Measurements from ENCODE around the gene PTTG1IP.

The PTTG1IP gene

DNA sequence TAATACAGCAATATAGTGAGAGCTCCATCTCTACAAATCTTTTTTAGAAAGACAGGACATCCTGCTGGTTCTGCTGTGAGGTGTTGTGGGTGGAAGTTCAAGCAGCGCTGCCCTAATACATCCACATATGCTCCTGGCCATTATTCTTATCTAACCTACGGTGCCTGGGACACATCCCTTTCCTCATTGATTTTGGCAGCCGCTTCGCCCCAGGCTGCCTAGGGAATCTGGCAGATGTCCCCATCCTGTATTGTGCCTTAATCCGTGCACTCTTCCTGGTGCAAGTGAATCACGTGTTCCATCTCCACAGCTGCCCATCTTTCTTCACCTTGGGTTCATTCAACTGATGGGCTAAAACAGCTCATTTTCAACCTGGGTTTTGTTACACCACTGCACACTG lies 68.7 kb downstream of the PTTG1IP start:
- H3K27ac ChIP-seq, result peak overlapping the region; percentile 53
- no peak for TF ChIP-seq ZFX (IDR thresholded peaks at IDR 0.05)
- TF ChIP-seq, protein P1, sequence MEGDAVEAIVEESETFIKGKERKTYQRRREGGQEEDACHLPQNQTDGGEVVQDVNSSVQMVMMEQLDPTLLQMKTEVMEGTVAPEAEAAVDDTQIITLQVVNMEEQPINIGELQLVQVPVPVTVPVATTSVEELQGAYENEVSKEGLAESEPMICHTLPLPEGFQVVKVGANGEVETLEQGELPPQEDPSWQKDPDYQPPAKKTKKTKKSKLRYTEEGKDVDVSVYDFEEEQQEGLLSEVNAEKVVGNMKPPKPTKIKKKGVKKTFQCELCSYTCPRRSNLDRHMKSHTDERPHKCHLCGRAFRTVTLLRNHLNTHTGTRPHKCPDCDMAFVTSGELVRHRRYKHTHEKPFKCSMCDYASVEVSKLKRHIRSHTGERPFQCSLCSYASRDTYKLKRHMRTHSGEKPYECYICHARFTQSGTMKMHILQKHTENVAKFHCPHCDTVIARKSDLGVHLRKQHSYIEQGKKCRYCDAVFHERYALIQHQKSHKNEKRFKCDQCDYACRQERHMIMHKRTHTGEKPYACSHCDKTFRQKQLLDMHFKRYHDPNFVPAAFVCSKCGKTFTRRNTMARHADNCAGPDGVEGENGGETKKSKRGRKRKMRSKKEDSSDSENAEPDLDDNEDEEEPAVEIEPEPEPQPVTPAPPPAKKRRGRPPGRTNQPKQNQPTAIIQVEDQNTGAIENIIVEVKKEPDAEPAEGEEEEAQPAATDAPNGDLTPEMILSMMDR (conservative IDR thresholded peaks at IDR 0.05), result no peak

DNA sequence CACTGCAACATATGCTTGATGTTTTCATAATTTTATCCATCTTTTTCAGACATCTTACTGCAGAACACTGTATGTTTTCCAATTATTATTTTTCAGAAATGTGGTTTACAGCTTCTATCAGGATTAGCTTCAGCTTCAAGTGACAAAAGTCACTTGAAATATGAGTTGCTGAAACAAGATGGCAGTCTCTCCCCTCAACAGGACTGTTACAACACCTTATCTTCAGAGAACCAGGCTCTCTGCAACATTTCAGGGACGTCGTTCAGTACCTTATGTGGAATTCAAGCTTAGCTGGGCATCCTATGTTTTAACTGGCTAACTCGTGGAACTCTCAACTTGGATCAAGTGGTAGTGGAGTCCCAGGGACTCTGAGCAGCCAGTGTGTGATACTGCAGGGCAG lies 69.8 kb downstream of the PTTG1IP start:
- TF ChIP-seq ZFX (IDR thresholded peaks at IDR 0.05), result no peak
- TF ChIP-seq, protein P1 (conservative IDR thresholded peaks at IDR 0.05), result no peak
- peak overlapping the region; percentile 53 for H3K27ac ChIP-seq

DNA sequence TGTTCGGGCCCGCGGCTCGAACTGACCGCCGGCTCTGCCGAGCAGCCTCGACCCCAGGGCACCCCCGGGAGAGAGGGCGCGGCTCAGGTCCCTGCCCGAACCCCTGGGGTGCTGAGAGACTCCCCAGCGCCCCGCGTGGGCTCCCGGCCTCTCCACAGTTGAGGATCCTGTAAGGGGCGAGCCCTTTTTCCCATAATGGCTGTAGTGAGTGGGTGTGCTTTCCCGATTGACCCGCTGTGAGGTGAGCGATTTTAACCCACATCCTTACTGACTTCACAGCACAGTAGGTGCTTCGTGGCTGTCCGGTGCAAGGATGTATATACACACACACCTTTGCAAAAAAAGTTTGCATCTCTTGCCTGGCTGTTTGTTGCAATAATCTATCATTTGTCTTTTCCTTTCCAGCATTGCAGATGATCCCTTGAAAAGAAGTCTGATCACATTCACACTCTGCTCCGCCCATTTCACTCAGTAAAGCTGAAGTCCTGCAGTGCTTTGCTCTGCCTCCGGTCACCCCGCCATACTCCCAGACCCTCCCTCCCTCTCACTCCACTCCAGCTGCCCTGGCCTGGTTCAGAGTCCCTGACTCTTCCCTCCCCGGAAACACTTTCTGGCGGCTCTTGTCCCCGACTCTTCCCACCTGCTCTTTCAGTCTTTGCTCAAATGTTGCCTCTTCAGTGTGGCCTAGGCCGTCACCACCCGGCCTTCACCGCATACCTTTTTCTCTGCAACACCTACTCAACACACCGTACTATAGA lies 70.9 kb downstream of the PTTG1IP start:
- no peak for TF ChIP-seq ZFX (IDR thresholded peaks at IDR 0.05)
- TF ChIP-seq, protein P1 (conservative IDR thresholded peaks at IDR 0.05), result no peak
- H3K27ac ChIP-seq, result peak overlapping the region; percentile 95

DNA sequence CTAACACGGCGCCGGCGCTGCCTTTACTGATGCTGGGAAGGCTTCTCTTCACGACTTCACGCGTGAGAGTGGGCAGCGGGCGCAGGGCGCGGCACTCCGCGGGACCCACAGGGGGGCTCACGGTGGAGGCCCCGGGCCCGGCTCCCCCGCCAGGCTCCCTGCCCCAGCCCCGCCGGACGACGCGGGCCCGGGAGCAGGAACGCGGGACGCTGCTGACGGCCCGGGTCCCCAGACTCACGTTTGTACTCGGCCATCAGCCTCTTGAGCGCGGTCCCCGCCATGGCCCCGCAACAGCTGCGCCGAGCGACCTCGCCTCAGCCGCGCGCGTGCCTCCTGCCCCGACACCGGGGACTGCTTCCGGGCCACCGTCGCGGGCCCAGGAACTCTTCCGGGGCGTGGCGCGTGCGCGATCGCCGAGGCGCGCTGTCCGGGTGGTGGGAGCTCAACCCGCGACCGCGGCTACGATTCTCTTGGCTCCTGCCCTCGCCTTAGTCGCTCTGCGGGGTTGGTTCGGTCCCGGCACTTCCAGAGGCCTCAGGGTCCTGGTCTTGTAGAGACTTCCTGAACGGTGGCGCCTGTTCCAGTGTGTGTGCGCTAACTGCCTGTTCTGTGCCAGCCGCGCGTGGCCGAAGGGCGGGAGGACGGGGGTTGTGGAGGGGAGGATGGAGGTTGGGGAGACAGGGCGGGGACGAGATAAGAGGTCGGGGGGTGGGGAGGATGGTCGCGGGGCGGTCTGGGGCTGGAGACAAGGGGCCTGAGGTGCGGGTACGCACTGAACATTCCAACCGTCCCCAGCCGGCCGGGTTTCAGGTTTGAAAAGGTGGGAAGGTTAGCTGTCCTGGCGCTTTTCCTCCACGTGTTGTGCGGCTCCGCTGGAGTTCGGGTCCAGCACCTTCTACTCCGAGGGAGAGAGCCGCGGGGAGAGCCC lies 71.8 kb downstream of the PTTG1IP start, which contains the start of gene UBE2G2:
UBE2G2 (minus strand) TSS at position 353 of the 928 bp plus-strand sequence; CDS start at position 281, 72 bp downstream.
- peak within 1 kb of the TSS; percentile 95 for H3K27ac ChIP-seq
- TF ChIP-seq, protein P1 (conservative IDR thresholded peaks at IDR 0.05), result no peak
- TF ChIP-seq ZFX (IDR thresholded peaks at IDR 0.05), result peak; percentile 84

DNA sequence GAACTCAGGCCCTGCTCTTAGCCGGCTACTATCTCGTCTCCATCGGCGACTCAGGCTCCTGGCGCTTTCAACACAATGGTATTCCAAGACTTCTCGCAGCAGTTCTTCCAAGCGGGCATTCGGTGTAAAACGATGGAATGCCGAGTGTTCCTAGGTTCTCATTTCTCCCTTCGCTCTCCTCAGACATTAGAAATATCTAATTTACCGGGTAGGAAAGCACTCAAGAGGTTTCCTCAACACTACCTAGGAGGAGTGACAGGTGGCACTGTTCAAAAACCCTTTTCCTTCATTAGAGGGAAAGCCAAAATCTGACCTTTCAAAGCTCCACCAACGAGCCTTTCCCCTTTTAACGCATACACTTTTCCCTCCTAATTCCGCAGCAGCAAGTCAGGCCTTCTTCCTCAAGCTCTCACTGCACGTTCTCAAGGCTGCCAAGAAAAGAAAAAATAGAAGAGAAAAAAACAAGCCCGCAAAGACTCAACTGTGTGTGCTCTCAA lies 72.5 kb downstream of the PTTG1IP start:
- TF ChIP-seq, protein P1 (conservative IDR thresholded peaks at IDR 0.05), result peak; percentile 48
- TF ChIP-seq ZFX (IDR thresholded peaks at IDR 0.05), result no peak
- peak overlapping the region; percentile 95 for H3K27ac ChIP-seq

DNA sequence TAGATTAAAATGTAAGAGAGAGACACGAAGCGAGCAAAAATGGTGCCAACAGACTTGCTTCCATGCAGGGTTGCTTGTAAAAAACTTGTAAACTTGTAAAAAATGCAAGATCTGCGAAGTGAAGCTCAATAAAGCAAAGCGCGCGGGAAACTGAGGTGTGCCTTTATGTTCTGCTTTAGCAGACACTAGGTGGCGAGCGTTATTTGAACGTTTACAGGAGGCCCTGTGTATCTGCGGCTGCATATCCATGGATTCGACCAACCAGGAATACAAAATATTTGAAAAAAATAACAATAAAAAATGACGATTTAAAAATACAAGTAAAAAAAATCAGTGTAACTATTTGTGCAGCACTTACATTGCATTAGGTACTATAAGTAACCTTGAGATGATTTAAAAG lies 73.4 kb downstream of the PTTG1IP start:
- no peak for TF ChIP-seq ZFX (IDR thresholded peaks at IDR 0.05)
- TF ChIP-seq, protein P1 (conservative IDR thresholded peaks at IDR 0.05), result peak; percentile 63
- peak overlapping the region; percentile 95; the same call in 1 of the 2 replicates for H3K27ac ChIP-seq

All from C4-2B (cell line).